ENCODE results near the gene BTBD19. TPM values are rescaled to one million over a fixed set of nuclear protein-coding genes. Genes with fewer than 3 reads are reported as not detected.

The BTBD19 gene
- total and polyA plus RNA-seq, 9 of the 15 experiments (the other 6 are each of a cell fraction or from before 2014, with no cell fraction given), result 0.22 to 2.0 (median 0.95) TPM

DNA sequence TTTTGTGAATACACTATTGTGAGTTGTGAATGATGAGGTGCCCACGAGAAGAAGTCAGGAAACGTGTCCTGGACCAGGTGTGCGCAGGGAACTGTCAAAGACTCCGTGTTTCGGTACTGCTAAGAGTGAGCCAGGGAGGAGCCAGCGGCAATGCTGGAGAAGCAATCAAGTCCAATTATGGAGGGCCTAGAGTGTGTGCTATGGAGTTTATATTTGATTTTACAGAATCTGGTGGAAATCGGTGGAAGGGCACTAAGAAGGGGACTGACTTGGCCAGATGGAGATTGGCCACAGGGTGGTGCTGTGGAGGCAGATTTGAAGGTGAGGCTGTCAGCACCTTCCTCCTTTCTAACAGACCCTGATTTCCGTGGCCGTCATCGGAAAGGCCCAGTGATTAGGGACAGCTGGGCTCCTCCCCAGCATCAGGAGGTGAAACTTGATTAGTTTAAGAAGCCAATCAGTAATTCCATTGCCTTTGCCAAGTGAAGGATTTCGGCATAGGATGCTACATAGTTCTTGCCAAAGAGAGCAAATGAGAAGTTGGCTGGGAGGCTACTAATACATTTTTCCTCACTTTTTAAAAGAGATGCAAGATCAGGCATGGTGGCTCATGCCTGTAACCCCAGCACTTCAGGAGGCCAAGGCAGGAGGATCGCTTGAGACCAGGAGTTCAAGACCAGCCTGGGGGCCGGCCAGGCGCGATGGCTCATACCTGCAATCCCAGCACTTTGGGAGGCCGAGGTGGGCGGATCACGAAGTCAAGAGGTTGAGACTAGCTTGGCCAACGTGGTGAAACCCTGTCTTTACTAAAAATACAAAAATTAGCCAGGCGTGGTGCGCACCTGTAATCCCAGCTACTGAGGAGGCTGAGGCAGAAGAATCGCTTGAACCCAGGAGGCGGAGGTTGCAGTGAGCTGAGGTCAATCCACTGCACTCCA lies 27.7 kb downstream of the BTBD19 start (continued):
- TF ChIP-seq, protein P1, sequence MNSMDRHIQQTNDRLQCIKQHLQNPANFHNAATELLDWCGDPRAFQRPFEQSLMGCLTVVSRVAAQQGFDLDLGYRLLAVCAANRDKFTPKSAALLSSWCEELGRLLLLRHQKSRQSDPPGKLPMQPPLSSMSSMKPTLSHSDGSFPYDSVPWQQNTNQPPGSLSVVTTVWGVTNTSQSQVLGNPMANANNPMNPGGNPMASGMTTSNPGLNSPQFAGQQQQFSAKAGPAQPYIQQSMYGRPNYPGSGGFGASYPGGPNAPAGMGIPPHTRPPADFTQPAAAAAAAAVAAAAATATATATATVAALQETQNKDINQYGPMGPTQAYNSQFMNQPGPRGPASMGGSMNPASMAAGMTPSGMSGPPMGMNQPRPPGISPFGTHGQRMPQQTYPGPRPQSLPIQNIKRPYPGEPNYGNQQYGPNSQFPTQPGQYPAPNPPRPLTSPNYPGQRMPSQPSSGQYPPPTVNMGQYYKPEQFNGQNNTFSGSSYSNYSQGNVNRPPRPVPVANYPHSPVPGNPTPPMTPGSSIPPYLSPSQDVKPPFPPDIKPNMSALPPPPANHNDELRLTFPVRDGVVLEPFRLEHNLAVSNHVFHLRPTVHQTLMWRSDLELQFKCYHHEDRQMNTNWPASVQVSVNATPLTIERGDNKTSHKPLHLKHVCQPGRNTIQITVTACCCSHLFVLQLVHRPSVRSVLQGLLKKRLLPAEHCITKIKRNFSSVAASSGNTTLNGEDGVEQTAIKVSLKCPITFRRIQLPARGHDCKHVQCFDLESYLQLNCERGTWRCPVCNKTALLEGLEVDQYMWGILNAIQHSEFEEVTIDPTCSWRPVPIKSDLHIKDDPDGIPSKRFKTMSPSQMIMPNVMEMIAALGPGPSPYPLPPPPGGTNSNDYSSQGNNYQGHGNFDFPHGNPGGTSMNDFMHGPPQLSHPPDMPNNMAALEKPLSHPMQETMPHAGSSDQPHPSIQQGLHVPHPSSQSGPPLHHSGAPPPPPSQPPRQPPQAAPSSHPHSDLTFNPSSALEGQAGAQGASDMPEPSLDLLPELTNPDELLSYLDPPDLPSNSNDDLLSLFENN (IDR thresholded peaks at IDR 0.05; ENCODE audit: low read depth in 2 of 2, low read length in 2 of 2), result no peak
- TF ChIP-seq PRMT5 (CRISPR knock-in tag; IDR thresholded peaks at IDR 0.05), result no peak
- TF ChIP-seq CREBBP (IDR thresholded peaks at IDR 0.05; ENCODE audit: low read depth, low read length), result no peak
- TF ChIP-seq STAT5A (IDR thresholded peaks at IDR 0.05; ENCODE audit: borderline replicate concordance, low read length), result 0 out of 2 replicates have a peak, but pooled peaks have one; percentile 27
- TF ChIP-seq EZH2 (IDR thresholded peaks at IDR 0.05; ENCODE audit: borderline replicate concordance, low read depth, low read length), result no peak
- TF ChIP-seq SETDB1 (IDR thresholded peaks at IDR 0.05; ENCODE audit: low read length), result no peak
- TF ChIP-seq CCNT2 (IDR thresholded peaks at IDR 0.05; ENCODE audit: borderline replicate concordance, extremely low read depth, insufficient read length, low read depth, low read length), result no peak
- TF ChIP-seq HCFC1 (IDR thresholded peaks at IDR 0.05; ENCODE audit: low read depth, low read length), result no peak
- TF ChIP-seq, protein P2, sequence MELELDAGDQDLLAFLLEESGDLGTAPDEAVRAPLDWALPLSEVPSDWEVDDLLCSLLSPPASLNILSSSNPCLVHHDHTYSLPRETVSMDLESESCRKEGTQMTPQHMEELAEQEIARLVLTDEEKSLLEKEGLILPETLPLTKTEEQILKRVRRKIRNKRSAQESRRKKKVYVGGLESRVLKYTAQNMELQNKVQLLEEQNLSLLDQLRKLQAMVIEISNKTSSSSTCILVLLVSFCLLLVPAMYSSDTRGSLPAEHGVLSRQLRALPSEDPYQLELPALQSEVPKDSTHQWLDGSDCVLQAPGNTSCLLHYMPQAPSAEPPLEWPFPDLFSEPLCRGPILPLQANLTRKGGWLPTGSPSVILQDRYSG (tag; conservative IDR thresholded peaks at IDR 0.05; ENCODE audit: low read depth), result no peak
- TF ChIP-seq ILF3 (IDR thresholded peaks at IDR 0.05; ENCODE audit: borderline replicate concordance), result no peak
- no peak for TF ChIP-seq ZNF583 (CRISPR knock-in tag; IDR thresholded peaks at IDR 0.05)
- TF ChIP-seq, protein P3, sequence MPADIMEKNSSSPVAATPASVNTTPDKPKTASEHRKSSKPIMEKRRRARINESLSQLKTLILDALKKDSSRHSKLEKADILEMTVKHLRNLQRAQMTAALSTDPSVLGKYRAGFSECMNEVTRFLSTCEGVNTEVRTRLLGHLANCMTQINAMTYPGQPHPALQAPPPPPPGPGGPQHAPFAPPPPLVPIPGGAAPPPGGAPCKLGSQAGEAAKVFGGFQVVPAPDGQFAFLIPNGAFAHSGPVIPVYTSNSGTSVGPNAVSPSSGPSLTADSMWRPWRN (IDR thresholded peaks at IDR 0.05; ENCODE audit: low read depth), result no peak
- TF ChIP-seq KDM1A (IDR thresholded peaks at IDR 0.05), result peak; percentile 91 to 94
- TF ChIP-seq, protein P4, sequence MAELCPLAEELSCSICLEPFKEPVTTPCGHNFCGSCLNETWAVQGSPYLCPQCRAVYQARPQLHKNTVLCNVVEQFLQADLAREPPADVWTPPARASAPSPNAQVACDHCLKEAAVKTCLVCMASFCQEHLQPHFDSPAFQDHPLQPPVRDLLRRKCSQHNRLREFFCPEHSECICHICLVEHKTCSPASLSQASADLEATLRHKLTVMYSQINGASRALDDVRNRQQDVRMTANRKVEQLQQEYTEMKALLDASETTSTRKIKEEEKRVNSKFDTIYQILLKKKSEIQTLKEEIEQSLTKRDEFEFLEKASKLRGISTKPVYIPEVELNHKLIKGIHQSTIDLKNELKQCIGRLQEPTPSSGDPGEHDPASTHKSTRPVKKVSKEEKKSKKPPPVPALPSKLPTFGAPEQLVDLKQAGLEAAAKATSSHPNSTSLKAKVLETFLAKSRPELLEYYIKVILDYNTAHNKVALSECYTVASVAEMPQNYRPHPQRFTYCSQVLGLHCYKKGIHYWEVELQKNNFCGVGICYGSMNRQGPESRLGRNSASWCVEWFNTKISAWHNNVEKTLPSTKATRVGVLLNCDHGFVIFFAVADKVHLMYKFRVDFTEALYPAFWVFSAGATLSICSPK (IDR thresholded peaks at IDR 0.05; ENCODE audit: borderline replicate concordance), result no peak
- TF ChIP-seq TEAD4 (IDR thresholded peaks at IDR 0.05; ENCODE audit: low read length), result peak; percentile 55; the same call in 1 of the 2 replicates
- TF ChIP-seq TEAD4 (CRISPR knock-in tag; IDR thresholded peaks at IDR 0.05; ENCODE audit: borderline replicate concordance), result no peak
- no peak for TF ChIP-seq ZZZ3 (IDR thresholded peaks at IDR 0.05)
- no peak for TF ChIP-seq JUNB (CRISPR knock-in tag; conservative IDR thresholded peaks at IDR 0.05)
- TF ChIP-seq HLTF (IDR thresholded peaks at IDR 0.05), result no peak
- peak; percentile 50; the same call in 1 of the 2 replicates for TF ChIP-seq MAFK (IDR thresholded peaks at IDR 0.05; ENCODE audit: low read length)
- TF ChIP-seq RFX5 (IDR thresholded peaks at IDR 0.05; ENCODE audit: low read depth, low read length), result no peak
- TF ChIP-seq MTA3 (IDR thresholded peaks at IDR 0.05; ENCODE audit: borderline replicate concordance), result peak; percentile 42; the same call in 1 of the 2 replicates

Data from K562 (cell line).